Measurements from ENCODE around the gene IKBIP.
A peak's percentile ranks its signal among the peaks of the same experiment; 100 is the strongest.
"Not testable (repeated sequence)": the region's sequence is repeated elsewhere in the genome, so short reads cannot be mapped to it uniquely, and the experiment has no call there.

The IKBIP gene

DNA sequence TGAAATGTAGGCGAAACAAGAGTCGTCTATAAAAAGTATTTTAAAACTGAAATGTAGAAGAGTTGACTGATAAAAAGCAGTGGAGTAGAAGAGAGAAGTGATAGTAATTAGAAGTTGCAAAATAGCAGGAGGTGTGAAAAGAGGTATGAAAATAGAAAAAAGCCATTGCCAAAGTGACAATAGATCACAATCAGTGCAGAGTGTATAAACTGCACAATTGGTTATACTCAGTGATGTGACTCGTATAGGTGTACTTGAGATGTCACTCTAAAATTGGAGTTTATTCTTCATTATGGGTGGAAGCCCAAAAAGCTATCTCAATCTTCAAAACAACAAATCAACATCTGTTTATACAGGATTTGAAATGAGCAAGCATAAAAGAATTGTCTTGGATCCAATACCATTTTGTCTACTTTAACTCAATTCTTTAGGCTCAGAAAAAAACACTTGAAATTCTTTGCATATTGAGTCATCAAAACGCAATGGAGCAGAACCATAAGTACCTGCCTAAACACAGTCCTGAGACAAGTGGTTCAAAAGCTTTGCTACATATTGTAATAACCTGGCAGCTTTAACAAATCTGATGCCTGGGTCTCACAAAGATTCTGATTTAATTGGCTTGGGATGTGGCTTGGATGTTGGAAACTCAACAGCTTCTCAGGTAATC lies 8.8 kb downstream of the IKBIP start:
- peak; percentile 64 for DNase-seq

DNA sequence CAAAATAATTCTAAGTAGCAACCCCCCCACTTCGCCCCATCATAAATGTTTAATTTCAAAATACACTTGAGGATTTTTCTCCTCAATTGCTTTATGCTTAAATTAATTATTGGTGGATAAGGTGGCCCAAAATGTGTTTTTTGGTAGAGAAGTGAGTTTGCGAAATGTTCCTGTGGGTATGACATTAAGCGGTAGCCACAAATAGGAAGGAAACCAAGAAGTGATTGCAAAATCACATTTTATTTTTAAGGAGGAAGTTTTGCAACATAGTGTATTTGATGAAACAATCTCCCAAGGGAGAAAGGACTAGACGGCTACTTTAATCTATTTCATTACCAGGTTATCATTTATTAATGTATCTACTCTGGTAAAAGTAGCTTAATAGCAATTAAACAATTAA lies 25.6 kb downstream of the IKBIP start:
- no peak for DNase-seq

DNA sequence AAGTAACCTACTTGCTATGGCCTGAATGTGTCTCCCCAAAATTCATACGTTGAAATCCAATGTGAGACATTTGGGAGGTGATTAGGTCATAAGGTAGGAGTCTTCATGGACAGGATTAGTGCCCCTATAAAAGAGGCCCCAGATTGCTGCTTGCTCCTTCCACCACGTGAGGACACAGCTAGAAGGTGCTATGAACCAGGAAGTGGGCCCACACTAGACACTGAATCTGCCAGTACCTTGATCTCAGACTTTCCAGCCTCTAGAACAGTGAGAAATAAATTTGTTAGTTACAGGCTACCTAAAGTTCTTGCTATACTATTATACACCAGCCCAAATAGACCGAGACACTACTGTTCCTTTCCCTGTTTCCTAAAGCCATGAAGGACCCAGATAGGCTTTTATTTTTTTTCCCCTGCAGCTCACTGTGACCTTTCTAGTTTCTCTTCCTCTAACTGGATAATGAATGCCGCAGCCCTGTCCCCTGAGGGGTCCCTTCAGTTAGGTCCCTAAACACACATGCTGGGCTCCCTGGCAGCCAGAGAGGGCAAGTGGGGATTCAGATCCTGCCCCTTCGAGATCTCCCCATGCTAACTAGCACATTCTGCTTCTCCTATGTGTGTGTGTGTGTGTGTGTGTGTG lies 31.8 kb downstream of the IKBIP start:
- DNase-seq = no peak

DNA sequence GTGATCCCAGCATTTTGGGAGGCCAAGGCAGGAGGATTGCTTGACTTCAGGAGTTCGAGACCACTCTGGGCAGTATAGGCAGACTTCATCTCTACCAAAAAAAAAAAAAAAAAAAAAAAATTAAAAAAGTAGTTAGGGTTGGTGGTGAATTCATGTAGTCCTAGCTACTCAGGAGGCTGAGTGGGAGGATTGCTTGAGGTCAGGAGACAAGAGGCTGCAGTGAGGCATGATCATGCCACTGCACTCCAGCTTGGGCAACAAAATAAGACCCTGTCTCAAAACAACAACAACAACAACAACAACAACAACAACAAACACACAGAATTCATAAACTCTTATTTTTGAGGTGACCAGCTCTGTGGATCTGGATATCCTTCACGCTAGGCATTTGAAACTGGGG lies 34.0 kb downstream of the IKBIP start:
- no peak for DNase-seq

DNA sequence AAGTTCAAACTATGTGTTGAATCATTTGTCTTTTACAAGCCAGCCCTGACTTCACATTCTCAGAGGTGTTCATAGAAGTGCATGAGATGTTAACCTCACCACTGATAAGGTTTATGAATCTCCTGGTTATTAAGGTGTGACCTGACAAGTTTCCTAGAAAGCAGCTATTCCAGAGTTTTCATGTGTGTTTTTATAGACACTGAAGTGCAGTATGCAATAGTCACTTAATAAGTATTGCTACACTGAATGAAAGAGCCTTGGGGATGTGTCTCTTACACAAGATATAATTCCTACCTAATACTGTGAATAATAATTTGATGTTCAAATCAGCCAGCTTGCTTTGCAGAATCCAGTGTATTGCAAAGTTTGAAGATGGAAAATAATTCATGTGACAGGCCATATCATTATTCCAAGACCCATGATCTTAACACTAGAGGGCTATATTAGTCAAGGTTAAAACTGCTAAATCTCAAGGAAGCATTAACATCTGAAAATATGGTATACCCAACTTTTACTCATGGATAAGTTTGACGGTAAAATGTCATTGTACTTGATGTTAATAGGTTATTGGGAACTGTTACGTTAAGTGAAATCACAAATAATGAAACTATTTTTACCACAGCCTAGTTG lies 38.1 kb downstream of the IKBIP start:
- no peak for DNase-seq

DNA sequence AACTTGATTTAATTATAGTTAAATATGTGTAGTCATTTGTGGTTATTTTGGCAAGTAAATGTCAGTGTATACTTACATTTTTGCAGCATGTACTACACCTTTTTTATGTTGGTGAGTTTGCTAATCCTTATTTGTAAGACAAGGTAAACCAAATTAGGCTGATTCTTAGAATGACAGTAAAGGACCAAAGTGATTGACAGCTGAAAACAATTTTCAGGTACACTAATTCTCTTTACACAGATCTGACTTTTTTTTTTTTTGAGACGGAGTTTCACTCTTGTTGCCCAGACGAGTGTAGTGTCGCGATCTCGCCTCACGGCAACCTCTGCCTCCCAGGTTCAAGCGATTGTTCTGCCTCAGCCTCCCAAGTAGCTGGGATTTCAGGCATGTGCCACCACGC lies 42.7 kb downstream of the IKBIP start:
- DNase-seq = no peak

DNA sequence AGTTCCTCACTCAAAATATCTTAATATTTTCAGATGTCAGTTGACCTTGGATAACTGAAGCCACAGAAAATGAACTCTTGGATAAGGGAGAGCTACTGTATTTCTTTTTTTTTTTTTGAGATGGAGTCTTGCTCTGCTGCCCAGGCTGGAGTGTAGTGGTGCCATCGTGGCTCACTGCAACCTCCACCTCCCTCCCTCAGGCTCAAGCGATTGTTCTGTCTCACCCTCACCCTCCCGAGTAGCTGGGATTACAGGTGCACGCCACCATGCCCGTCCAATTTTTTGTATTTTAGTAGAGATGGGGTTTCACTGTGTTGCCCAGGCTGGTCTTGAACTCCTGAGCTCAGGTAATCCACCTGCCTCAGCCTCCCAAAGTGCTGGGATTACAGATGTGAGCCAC lies 47.3 kb downstream of the IKBIP start:
- DNase-seq = not testable (repeated sequence)

DNA sequence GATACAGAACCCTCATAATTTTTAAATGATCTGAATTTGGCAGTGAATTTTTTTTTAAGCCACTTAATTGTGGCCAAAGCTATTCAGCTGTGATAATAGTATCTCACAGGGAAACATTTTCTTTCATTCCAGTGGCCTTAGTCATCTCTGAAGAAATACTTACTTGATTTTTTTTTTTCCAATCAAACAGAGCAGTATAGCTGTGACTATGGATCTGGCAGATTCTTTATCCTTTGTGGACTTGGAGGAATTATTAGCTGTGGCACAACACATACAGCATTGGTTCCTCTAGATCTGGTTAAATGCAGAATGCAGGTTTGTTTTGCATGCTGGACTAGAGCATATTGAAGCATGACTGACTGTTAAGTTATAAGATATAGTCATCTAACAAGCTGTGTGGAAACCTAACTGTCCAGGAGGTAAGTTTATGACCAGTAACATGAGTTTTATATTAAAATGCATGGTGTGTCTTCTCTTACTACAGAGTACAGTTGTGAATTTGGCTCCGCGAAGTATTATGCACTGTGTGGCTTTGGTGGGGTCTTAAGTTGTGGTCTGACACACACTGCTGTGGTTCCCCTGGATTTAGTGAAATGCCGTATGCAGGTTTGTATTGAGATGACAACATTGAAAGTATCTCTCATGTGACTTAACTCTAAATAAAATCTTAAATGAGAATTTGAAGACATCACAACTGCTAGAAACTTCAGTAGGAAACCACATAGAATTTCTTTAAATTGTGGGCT lies 49.2 kb downstream of the IKBIP start:
- DNase-seq = no peak

DNA sequence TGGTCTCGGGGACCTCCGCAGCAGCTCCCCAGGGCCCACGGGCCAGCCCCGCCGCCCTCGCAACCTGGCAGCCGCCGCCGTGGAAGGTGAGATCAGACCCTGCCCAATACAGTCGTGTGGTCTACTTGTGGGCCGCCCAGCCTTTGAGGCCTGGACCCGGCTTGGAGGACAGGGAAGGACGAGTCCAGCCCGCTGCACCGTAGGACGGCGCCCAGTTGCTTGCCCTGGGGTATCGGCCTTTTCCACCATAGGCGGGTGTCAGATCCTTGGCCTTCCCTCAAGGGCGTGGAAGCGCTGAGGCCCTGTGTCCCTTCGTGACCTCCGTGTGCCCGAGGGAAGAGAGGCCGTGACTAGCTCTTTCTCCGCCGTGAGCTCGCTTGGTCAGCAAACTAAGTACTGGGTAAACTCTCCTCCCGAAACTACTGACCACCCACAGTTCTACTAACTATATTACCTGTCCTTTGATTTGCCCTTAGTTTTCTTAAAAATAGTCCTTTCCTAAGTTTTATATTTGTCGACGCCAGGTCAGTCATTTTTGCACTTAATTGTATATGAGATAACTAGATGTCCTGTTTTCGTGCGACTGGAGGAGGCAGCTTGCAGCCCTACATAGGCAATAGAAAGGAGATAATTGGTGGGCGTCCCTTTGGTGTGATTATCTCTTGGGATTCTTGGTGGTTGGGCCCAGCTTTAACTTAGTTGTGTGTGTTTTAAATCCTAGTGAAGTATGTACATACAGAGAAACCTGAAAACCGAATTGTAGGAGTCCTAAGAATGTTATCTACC lies 50.3 kb downstream of the IKBIP start:
- peak; percentile 5 for DNase-seq

DNA sequence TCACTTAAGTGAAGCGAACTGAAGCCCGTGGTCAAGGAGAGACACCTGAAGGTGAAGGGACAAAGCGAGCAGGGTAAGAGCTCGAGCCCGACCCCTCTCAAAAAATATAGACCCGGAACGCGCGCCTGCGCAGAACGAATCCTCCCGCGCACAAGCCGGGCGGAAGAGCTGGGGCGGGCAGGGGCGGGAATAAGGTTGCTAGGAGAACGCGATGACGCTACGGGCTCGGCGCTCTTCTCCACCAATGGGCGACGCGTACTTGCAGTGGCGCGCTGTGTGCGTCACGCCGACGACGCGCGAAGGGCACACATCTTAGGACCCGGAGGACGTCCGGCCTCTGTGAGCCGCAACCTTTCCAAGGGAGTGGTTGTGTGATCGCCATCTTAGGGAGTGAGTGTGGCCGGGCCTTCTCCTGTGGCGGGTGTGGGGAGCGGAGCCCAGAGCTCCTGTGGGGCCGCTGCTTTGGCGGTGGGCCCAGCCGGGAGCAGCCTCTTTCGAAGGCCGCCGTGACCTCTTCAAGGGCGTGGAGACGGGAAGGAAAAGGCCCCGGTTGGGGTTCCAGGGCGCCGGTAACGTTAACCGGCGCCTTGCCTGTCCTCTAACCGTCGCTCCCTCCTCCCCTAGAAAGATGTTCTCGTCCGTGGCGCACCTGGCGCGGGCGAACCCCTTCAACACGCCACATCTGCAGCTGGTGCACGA lies 51.1 kb downstream of the IKBIP start, which contains the start of gene SLC25A3:
Gene SLC25A3, plus strand, starts transcription at position 336 of the 699 bp plus-strand sequence. Its CDS starts 293 bp downstream, at position 629.
- peak; percentile 98 for DNase-seq

DNA sequence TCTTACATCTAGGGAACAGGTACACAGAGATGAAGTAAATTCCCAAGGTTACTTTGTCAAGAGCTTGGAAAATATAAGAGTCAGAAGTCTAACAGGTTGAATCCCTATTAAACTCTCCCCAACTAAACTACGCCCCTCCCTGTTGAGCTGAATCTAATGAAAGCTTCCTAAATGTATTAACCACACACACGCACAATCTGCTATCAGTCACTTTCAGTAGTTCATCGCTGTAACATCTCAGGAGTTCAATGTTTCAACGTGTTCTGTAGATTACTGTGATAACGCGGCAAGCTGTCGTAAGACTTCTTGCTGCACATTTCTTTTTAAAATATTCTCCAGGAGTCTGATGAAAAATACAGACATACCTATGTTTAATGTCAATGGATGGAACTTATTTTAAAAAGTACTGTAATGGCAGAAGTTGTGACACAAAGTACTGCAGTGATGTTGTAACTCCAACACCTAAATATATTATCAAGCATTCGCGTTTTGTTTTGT lies 51.7 kb downstream of the IKBIP start:
- DNase-seq = no peak

DNA sequence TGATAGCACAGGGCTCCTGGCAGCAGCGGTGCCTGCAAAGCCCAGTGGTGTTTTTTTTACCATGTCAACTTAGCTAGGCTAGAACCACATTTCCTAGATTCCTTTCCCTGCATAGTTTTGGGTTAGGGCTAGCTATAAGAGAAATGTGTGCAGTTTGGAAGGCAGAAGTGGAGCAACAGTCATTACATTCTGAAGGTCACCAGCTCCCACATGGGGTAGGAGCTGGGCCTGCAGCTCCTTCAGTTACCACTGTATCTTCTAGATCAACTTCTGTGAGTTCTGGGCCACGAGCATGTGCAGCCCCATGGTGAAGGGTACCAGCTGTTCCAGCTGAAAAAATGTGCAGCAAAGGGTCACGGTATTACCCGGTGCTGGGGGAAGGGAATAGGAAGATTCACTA lies 53.4 kb downstream of the IKBIP start:
- no peak for DNase-seq

DNA sequence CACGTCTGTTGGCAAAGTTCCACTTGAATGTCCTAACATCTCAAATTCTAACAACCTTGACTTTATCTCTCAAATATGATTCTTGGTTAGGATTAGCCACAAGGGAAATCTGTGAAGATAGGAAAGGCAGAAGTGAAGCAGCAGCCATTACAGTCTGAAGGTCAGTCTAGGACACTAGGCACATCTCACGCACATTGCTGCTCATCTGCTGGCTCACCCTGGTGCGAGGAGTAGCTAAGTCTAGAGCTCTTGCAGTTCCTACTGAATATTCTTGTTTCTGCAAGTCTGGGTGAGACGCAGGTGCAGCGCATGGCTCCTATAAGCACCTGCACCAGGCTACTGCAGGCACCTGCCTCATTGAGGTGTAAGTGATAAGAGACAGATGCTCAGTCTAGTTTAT lies 57.5 kb downstream of the IKBIP start:
- no peak for DNase-seq

DNA sequence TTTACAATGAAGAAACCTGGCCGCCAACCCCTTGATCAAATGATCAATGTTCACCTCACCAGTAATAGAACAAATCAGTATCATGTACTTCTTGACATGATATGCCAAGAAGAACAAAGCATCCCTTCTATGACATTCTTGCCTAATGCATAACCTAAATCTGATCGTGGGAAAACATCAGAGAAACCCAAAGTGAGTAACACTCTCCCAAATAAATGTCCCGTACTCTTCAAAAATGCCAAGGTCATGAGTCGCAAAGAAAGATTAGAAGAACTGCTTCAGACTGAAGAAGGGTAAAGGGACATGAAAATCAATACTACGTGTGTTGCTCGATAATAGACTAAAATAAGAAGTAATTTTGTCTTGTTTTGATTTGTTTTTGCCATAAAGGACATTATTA lies 62.5 kb downstream of the IKBIP start:
- DNase-seq = no peak

DNA sequence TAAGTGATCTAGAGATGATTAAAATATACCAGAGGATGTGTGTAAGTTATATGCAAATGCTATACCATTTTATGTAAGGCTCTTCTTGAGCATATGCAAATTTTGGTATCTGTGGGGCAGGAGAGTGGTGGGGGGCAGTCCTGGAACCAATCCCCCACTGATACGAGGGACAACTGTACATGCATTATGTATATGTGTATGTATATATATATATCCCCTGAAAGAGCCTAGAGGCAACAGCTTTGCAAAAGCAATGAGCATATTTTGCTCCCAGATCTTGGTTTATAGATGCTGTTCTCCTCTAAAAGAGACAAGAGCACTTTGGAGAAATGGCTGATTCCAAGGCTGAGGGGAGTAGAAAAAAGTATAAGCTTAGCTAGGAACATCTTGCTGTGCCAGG lies 63.5 kb downstream of the IKBIP start:
- no peak for DNase-seq

DNA sequence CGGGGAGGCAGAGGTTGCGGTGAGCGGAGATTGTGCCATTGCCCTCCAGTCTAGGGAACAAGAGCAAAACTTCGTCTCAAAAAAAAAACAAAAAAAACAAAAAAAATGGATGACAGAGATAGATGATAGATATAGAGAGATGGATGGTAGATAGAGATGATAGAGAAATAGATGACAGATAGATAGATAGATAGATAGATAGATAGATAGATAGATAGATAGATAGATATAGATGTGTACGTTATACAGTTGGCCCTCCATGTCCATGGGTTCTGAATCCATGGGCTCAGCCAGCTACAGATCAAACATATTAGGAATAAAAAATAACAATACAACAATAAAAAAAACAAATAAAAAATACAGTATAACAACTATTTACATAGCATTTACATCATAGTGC lies 63.9 kb downstream of the IKBIP start:
- DNase-seq = no peak

DNA sequence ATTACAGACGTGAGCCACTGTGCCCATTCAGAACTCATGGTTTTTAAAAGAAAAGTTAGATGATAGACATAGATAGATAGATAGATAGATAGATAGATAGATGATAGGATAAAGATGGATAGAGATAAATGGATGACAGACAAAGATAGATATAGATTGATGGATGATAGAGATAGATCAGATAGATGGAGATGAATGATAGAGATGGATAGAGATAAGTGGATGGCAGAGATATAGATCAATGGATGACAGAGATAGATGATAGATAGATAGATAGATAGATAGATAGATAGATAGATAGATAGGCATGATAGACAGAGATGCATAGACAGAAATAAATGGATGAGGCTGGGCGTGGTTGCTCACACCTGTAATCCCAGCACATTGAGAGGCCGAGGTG lies 64.8 kb downstream of the IKBIP start:
- DNase-seq = no peak

DNA sequence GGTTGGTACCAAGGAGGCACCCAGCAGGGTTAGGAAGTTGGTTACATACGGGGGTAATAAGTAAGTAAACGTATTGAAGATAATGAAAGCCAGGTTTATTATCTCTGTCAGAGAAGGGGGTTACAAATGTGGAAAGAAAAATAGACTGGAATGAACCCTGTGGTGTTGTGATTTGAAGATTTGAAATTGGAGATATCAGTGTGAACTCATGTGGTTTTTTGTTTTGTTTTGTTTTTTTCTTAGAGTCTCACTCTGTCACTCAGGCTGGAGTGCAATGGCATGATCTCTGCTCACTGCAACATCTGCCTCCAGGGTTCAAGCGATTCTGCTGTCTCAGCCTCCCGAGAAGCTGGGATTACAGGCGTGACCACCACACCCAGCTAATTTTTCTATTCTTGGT lies 65.2 kb downstream of the IKBIP start:
- no peak for DNase-seq

DNA sequence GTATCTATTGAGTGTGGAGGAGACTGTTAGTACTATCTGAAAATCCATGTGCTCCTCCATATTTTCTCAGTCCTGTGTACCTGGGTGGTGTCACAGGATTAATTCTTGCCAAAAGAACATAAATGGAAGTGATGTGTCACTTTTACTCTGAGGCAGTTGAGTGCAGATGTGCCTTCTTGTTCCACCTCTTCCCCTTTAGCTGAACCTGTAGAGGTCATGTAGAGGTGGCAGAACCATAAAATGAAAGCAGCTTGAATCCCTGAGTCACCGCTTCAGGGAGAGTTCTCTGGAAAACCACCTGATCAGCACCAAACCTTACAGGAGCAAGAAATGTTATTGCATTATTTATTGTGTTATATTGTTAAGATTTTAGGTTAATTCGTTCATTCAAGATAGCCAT lies 65.8 kb downstream of the IKBIP start:
- DNase-seq = no peak

DNA sequence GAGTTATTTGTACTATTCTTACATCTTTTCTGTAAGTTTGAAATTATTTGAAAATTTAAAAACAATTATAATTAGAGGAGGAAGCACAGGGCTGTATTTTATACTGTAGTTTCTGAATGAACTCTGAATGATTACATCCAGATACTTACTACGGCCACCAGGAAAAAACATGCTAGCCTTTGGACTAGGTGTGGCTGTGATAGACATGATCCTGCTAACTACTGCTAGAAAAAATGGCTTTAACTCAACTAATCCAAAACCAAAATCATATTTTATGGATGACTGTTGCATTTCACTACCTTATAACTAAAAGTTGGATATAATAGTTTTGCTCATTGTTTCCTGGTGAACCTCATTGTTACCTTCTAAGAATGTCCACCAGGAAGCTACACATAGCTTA lies 66.2 kb downstream of the IKBIP start:
- DNase-seq = no peak

DNA sequence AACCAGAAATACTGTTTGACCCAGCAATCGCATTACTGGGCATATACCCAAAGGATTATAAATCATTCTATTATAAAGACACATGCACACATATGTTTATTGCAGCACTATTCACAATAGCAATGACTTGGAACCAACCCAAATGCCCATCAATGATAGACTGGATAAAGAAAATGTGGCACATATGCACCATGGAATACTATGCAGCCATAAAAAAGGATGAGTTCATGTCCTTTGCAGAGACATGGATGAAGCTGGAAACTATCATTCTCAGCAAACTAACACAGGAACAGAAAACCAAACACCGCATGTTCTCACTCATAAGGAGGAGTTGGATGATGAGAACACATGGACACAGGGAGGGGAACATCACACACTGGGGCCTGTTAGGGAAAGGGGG lies 67.8 kb downstream of the IKBIP start:
- not testable (repeated sequence) for DNase-seq

DNA sequence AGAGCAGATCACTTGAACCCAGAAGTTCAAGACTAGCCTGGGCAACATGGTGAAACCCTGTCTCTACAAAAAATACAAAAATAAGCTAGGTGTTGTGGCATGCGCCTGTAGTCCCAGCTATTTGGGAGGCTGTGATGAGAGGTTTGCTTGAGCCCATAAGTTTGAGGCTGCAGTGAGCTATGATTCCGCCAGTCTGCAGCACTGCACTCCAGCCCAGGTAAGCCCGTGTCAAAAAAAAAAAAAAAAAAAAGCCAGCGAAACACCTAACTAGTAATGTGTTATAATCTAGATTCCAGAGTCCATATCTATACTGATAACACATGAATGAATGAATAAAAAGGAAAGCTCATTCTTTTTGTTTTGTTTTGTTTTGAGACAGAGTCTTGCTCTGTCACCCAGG lies 69.6 kb downstream of the IKBIP start:
- DNase-seq = no peak

All from NCI-H2029 (cell line).